SK-N-SH treated with all-trans-retinoic acid at 6 μM for 48 hours (cell line): ENCODE results near the gene SAPCD2.

ENCODE experiments used
- ATAC-seq: fragments of 200-7000 bp; cut with Tn5 transposase; 3 replicates; pipeline ENCODE4 v1.9.1; 2020; ENCODE audit warnings: mild to moderate bottlenecking, moderate library complexity
- ARNTL ChIP-seq: fragments of 450-650 bp; formaldehyde crosslinking; IDR thresholded peaks from 2 replicates; pipeline ENCODE4 v1.5.0; 2020; ENCODE audit warnings: low read depth, mild to moderate bottlenecking, moderate library complexity, borderline replicate concordance
- BACH2 ChIP-seq: fragments of 250-450 bp; sonication (Bioruptor Pico); IDR thresholded peaks from 2 replicates; pipeline ENCODE4 v1.9.0; 2021; ENCODE audit warnings: mild to moderate bottlenecking, borderline replicate concordance
- CSDC2 ChIP-seq: fragments of 250-450 bp; sonication (Bioruptor Pico); IDR thresholded peaks from 2 replicates; pipeline ENCODE4 v1.5.0; 2020; ENCODE audit warnings: mild to moderate bottlenecking, moderate library complexity
- ESRRG ChIP-seq: fragments of 250-450 bp; sonication (Bioruptor Pico); IDR thresholded peaks from 2 replicates; pipeline ENCODE4 v1.6.1; 2021; ENCODE audit warnings: mild to moderate bottlenecking
- GLIS3 ChIP-seq: fragments of 250-450 bp; sonication (Bioruptor Pico); IDR thresholded peaks from 2 replicates; pipeline ENCODE4 v1.5.0; 2020; ENCODE audit warnings: mild to moderate bottlenecking, moderate library complexity
- ISL1 ChIP-seq: fragments of 250-450 bp; sonication (Bioruptor Pico); IDR thresholded peaks from 2 replicates; pipeline ENCODE4 v2.1.2; 2022; ENCODE audit warnings: mild to moderate bottlenecking, moderate library complexity
- OSR1 ChIP-seq: fragments of 250-450 bp; sonication (Bioruptor Pico); IDR thresholded peaks from 2 replicates; pipeline ENCODE4 v1.8.0; 2022; ENCODE audit warnings: moderate library complexity, mild to moderate bottlenecking, inconsistent platforms
- PPARA ChIP-seq: fragments of 250-450 bp; sonication (Bioruptor Pico); IDR thresholded peaks from 2 replicates; pipeline ENCODE4 v1.5.0; 2020; ENCODE audit warnings: mild to moderate bottlenecking, borderline replicate concordance
- RARB ChIP-seq: fragments of 250-450 bp; sonication (Bioruptor Pico); IDR thresholded peaks from 2 replicates; pipeline ENCODE4 v1.8.0; 2021; ENCODE audit warnings: mild to moderate bottlenecking, moderate library complexity
- SNAI2 ChIP-seq: fragments of 250-450 bp; sonication (Bioruptor Pico); IDR thresholded peaks from 2 replicates; pipeline ENCODE4 v1.5.0; 2020; ENCODE audit warnings: mild to moderate bottlenecking, moderate library complexity
- TCF4 ChIP-seq: fragments of 250-450 bp; sonication (Bioruptor Pico); IDR thresholded peaks from 2 replicates; pipeline ENCODE4 v1.8.0; 2021; ENCODE audit warnings: mild to moderate bottlenecking, moderate library complexity, borderline replicate concordance
- TOX ChIP-seq: fragments of 250-450 bp; sonication (Bioruptor Pico); IDR thresholded peaks from 2 replicates; pipeline ENCODE4 v1.8.0; 2021; ENCODE audit warnings: mild to moderate bottlenecking, moderate library complexity, borderline replicate concordance
- ZC3H10 ChIP-seq: fragments of 250-450 bp; sonication (Bioruptor Pico); IDR thresholded peaks from 2 replicates; pipeline ENCODE4 v1.5.1; 2021; ENCODE audit warnings: mild to moderate bottlenecking, moderate library complexity
- ZFP3 ChIP-seq: fragments of 250-450 bp; sonication (Bioruptor Pico); IDR thresholded peaks from 2 replicates; pipeline ENCODE4 v1.5.0; 2020; ENCODE audit warnings: mild to moderate bottlenecking, moderate library complexity
- ZFP30 ChIP-seq: fragments of 450-650 bp; formaldehyde crosslinking; IDR thresholded peaks from 2 replicates; pipeline ENCODE4 v1.5.0; 2022; ENCODE audit warnings: mild to moderate bottlenecking, moderate library complexity
- ZNF565 ChIP-seq: fragments of 450-650 bp; formaldehyde crosslinking; conservative IDR thresholded peaks from 2 replicates; pipeline ENCODE4 v1.5.0; 2020; ENCODE audit warnings: low read depth, mild to moderate bottlenecking, moderate library complexity
- ZNF8 ChIP-seq: fragments of 450-650 bp; formaldehyde crosslinking; IDR thresholded peaks from 2 replicates; pipeline ENCODE4 v1.5.0; 2020; ENCODE audit warnings: mild to moderate bottlenecking, moderate library complexity
- TF ChIP-seq, protein P1 (sequence below): fragments of 250-450 bp; sonication (Bioruptor Pico); IDR thresholded peaks from 2 replicates; pipeline ENCODE4 v1.8.0; 2021; ENCODE audit warnings: low read depth, mild to moderate bottlenecking, moderate library complexity, borderline replicate concordance
- TF ChIP-seq, protein P2 (sequence below): fragments of 250-450 bp; sonication (Bioruptor Pico); IDR thresholded peaks from 2 replicates; pipeline ENCODE4 v1.5.1; 2021; ENCODE audit warnings: mild to moderate bottlenecking, moderate library complexity
- TF ChIP-seq, protein P3 (sequence below): fragments of 250-450 bp; sonication (Bioruptor Pico); IDR thresholded peaks from 2 replicates; pipeline ENCODE4 v1.5.1; 2020; ENCODE audit warnings: low read depth, mild to moderate bottlenecking, moderate library complexity
- TF ChIP-seq, protein P4 (sequence below): fragments of 250-450 bp; sonication (Bioruptor Pico); IDR thresholded peaks from 2 replicates; pipeline ENCODE4 v1.8.0; 2020; ENCODE audit warnings: mild to moderate bottlenecking, moderate library complexity, borderline replicate concordance

Gene SAPCD2

DNA sequence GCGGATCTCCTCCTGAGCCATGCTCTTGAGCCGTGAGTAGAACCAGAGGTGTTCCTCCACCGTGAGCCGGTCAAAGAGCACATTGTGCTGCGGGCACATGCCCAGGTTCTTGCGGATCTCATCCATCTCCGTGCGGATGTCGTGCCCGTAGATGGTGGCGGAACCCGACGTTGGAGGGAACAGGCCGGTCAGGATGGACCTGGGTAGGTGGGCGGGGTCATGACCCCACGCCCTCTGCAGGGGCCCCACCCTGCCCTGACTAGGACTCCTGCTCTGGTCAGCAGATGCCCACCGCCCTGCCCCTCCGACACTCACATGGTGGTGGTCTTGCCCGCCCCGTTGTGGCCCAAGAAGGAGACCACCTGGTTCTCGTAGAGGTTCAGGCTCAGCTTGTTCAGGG, 54.4 kb downstream of the SAPCD2 start:
- no peak for ATAC-seq
- no peak for TF ChIP-seq ISL1
- TF ChIP-seq CSDC2 = no peak
- TF ChIP-seq PPARA (CRISPR knock-in tag) = no peak
- TF ChIP-seq, protein P1, sequence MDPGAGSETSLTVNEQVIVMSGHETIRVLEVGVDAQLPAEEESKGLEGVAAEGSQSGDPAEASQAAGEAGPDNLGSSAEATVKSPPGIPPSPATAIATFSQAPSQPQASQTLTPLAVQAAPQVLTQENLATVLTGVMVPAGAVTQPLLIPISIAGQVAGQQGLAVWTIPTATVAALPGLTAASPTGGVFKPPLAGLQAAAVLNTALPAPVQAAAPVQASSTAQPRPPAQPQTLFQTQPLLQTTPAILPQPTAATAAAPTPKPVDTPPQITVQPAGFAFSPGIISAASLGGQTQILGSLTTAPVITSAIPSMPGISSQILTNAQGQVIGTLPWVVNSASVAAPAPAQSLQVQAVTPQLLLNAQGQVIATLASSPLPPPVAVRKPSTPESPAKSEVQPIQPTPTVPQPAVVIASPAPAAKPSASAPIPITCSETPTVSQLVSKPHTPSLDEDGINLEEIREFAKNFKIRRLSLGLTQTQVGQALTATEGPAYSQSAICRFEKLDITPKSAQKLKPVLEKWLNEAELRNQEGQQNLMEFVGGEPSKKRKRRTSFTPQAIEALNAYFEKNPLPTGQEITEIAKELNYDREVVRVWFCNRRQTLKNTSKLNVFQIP (CRISPR knock-in tag) = no peak
- TF ChIP-seq, protein P2, sequence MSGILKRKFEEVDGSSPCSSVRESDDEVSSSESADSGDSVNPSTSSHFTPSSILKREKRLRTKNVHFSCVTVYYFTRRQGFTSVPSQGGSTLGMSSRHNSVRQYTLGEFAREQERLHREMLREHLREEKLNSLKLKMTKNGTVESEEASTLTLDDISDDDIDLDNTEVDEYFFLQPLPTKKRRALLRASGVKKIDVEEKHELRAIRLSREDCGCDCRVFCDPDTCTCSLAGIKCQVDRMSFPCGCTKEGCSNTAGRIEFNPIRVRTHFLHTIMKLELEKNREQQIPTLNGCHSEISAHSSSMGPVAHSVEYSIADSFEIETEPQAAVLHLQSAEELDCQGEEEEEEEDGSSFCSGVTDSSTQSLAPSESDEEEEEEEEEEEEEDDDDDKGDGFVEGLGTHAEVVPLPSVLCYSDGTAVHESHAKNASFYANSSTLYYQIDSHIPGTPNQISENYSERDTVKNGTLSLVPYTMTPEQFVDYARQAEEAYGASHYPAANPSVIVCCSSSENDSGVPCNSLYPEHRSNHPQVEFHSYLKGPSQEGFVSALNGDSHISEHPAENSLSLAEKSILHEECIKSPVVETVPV (CRISPR knock-in tag) = no peak
- TF ChIP-seq GLIS3 (CRISPR knock-in tag) = no peak
- no peak for TF ChIP-seq ZNF8
- no peak for TF ChIP-seq ESRRG (CRISPR knock-in tag)
- TF ChIP-seq, protein P3, sequence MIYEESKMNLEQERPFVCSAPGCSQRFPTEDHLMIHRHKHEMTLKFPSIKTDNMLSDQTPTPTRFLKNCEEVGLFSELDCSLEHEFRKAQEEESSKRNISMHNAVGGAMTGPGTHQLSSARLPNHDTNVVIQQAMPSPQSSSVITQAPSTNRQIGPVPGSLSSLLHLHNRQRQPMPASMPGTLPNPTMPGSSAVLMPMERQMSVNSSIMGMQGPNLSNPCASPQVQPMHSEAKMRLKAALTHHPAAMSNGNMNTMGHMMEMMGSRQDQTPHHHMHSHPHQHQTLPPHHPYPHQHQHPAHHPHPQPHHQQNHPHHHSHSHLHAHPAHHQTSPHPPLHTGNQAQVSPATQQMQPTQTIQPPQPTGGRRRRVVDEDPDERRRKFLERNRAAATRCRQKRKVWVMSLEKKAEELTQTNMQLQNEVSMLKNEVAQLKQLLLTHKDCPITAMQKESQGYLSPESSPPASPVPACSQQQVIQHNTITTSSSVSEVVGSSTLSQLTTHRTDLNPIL (CRISPR knock-in tag) = no peak
- no peak for TF ChIP-seq TOX (CRISPR knock-in tag)
- TF ChIP-seq OSR1 (CRISPR knock-in tag) = no peak

DNA sequence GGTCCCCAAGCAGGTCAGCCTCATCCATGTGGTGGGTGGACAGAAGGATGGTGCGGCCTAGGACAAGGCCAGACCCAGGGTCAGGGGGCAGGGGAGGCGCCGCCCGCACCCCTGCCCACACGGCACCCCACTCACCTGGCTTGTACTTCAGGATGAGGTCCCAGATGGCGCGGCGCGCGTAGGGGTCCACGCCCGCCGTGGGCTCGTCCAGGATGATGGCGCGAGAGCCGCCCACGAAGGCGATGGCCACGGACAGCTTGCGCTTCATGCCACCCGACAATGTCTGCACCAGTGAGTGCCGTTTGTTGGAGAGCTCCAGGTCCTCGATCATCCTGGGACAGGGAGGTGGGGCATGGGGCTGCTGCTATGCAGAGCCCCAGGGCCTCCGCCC, 54.8 kb downstream of the SAPCD2 start:
- ATAC-seq = no peak
- TF ChIP-seq ESRRG (CRISPR knock-in tag) = no peak
- TF ChIP-seq, protein P2 (CRISPR knock-in tag) = no peak
- TF ChIP-seq, protein P4, sequence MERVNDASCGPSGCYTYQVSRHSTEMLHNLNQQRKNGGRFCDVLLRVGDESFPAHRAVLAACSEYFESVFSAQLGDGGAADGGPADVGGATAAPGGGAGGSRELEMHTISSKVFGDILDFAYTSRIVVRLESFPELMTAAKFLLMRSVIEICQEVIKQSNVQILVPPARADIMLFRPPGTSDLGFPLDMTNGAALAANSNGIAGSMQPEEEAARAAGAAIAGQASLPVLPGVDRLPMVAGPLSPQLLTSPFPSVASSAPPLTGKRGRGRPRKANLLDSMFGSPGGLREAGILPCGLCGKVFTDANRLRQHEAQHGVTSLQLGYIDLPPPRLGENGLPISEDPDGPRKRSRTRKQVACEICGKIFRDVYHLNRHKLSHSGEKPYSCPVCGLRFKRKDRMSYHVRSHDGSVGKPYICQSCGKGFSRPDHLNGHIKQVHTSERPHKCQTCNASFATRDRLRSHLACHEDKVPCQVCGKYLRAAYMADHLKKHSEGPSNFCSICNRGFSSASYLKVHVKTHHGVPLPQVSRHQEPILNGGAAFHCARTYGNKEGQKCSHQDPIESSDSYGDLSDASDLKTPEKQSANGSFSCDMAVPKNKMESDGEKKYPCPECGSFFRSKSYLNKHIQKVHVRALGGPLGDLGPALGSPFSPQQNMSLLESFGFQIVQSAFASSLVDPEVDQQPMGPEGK (CRISPR knock-in tag) = no peak
- TF ChIP-seq TOX (CRISPR knock-in tag) = no peak
- TF ChIP-seq ARNTL = no peak
- TF ChIP-seq ZFP3 (CRISPR knock-in tag) = no peak
- no peak for TF ChIP-seq ZFP30
- no peak for TF ChIP-seq TCF4
- TF ChIP-seq, protein P3 (CRISPR knock-in tag) = no peak
- no peak for TF ChIP-seq ZC3H10 (CRISPR knock-in tag)
- no peak for TF ChIP-seq GLIS3 (CRISPR knock-in tag)
- no peak for TF ChIP-seq OSR1 (CRISPR knock-in tag)
- TF ChIP-seq ZNF8 = no peak
- no peak for TF ChIP-seq PPARA (CRISPR knock-in tag)
- TF ChIP-seq ISL1 = no peak
- TF ChIP-seq CSDC2 = no peak
- TF ChIP-seq BACH2 (CRISPR knock-in tag) = no peak

DNA sequence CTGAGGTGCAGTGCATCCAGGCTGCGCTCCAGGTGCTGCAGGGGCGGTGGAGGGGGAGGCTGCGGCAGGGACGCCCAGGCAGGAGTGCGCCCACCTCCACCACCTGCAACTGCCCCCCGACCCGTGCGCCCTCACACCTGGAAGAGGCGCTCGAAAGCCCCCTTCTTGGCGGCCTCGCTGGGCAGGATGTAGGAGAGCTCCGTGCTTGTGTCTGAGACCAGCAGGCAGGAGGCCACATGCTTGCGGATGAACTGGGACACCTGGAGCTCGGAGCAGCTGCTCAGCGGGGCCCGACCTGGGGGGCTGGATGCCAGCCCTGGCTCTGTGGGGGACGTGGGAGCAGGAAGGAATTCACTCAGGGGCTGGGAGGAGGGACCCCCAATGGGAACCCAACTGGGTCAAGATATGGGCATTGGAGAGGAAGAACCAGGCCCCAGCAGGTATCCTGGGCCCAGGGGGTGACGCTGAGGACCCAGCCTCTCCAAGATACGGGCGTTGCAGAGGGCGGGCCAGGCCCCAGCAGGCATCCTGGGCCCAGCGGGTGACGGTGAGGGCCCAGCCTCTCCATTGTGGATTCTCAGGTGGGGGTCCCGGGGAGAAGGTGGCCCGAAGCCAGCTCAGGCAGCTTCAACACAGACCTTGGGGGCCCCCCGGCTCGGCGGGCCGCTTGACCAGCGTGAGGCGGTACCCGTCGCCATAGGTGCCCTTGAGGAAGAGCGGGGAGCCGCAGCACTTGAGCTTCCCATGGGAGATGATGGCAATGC, 55.4 kb downstream of the SAPCD2 start:
- no peak for ATAC-seq
- TF ChIP-seq ISL1 (no peak), ZFP3 (CRISPR knock-in tag) (no peak), ARNTL (no peak), ESRRG (CRISPR knock-in tag) (no peak), ZNF565 (CRISPR knock-in tag) (no peak), SNAI2 (CRISPR knock-in tag) (no peak), RARB (CRISPR knock-in tag) (no peak), TOX (CRISPR knock-in tag) (no peak), ZFP30 (no peak)
- TF ChIP-seq, protein P4 (CRISPR knock-in tag) = no peak
- TF ChIP-seq, protein P1 (CRISPR knock-in tag) = no peak
- TF ChIP-seq, protein P2 (CRISPR knock-in tag) = no peak
